GM23248 (cell line): ENCODE data around the gene PGPEP1. TPM values are rescaled to one million over a fixed set of nuclear protein-coding genes. Genes with fewer than 3 reads are reported as not detected.

Source experiments
- DNase-seq: peaks from one replicate; pipeline ENCODE4 v3.0.0-alpha.2; 2015
- H2AFZ ChIP-seq: fragments of 200-600 bp; sonication (generic); 2 replicates; pipeline ENCODE4 v1.6.1; 2016; ENCODE audit warnings: antibody characterized with exemption
- H3F3A ChIP-seq: fragments of 200-600 bp; sonication (generic); 2 replicates; pipeline ENCODE4 v1.6.1; 2016; ENCODE audit warnings: mild to moderate bottlenecking, antibody characterized with exemption, mixed run types; ENCODE audit not compliant: insufficient read depth
- H3K27ac ChIP-seq: fragments of 200-600 bp; sonication (generic); 2 replicates; pipeline ENCODE4 v1.5.1; 2016; ENCODE audit warnings: mild to moderate bottlenecking
- H3K27me3 ChIP-seq: fragments of 200-600 bp; sonication (generic); replicated peaks from 2 replicates; pipeline ENCODE4 v1.6.1; 2016; ENCODE audit warnings: mild to moderate bottlenecking; ENCODE audit not compliant: insufficient read depth
- H3K36me3 ChIP-seq: fragments of 200-600 bp; sonication (generic); 2 replicates; pipeline ENCODE4 v1.6.1; 2016; ENCODE audit warnings: low read depth, mild to moderate bottlenecking
- H3K4me1 ChIP-seq: fragments of 200-600 bp; sonication (generic); 2 replicates; pipeline ENCODE4 v1.6.1; 2016; ENCODE audit warnings: mild to moderate bottlenecking; ENCODE audit not compliant: insufficient read depth
- H3K4me2 ChIP-seq: fragments of 200-600 bp; sonication (generic); one replicate; pipeline ENCODE4 v1.6.1; 2016; ENCODE audit warnings: mild to moderate bottlenecking; ENCODE audit not compliant: unreplicated experiment
- H3K4me3 ChIP-seq: fragments of 200-600 bp; sonication (generic); 2 replicates; pipeline ENCODE4 v1.5.1; 2016; ENCODE audit warnings: mild to moderate bottlenecking
- H3K79me2 ChIP-seq: fragments of 200-600 bp; sonication (generic); 2 replicates; pipeline ENCODE4 v1.6.1; 2016; ENCODE audit warnings: mild to moderate bottlenecking; ENCODE audit not compliant: insufficient read depth
- H3K9ac ChIP-seq: fragments of 200-600 bp; sonication (generic); 2 replicates; pipeline ENCODE4 v1.6.1; 2016; ENCODE audit warnings: mild to moderate bottlenecking
- H3K9me2 ChIP-seq: fragments of 200-600 bp; sonication (generic); 2 replicates; pipeline ENCODE4 v1.6.1; 2016; ENCODE audit warnings: mixed run types, mild to moderate bottlenecking, moderate library complexity; ENCODE audit not compliant: insufficient read depth
- H3K9me3 ChIP-seq: fragments of 200-600 bp; sonication (generic); one replicate; pipeline ENCODE4 v1.6.1; 2017; ENCODE audit warnings: low read depth
- H4K20me1 ChIP-seq: fragments of 200-600 bp; sonication (generic); 2 replicates; pipeline ENCODE4 v1.6.0; 2016; ENCODE audit not compliant: insufficient read depth
- EZH2 ChIP-seq: fragments of 200-600 bp; sonication (generic); IDR thresholded peaks from 2 replicates; pipeline ENCODE4 v1.6.1; 2018; ENCODE audit warnings: antibody characterized with exemption, mild to moderate bottlenecking; ENCODE audit not compliant: insufficient read depth, poor library complexity, severe bottlenecking
- EZH2phosphoT487 ChIP-seq: fragments of 200-600 bp; sonication (generic); IDR thresholded peaks from 2 replicates; pipeline ENCODE4 v1.6.1; 2018; ENCODE audit warnings: antibody characterized with exemption, moderate library complexity, mild to moderate bottlenecking, low read depth; ENCODE audit not compliant: insufficient read depth
- WGBS, 2 experiments: methylation state at CpG; one replicate each; pipeline ENCODE4 v1.1.6; 2015 to 2017; ENCODE audit warnings: low lambda C conversion rate in 2 of 2, low coverage in 1 of 2; ENCODE audit errors: missing lambda C conversion rate in 2 of 2; 5-methylcytosine and 5-hydroxymethylcytosine counted together
- in situ Hi-C: fragments of 300-500 bp; cut with MboI; formaldehyde crosslinking; loops from 2 replicates; pipeline ENCODE4 v1.15.0; 2020
- polyA plus RNA-seq: library from polyadenylated mRNA; unstranded; fragments of >200 nt; fragmentation: Nextera tagmentation; extraction: Ambion mirVana; gene quantifications from 2 replicates; pipeline ENCODE4 v1.2.1, GENCODE V29; 2016
- total RNA-seq: library from RNA; depleted of rRNA; stranded (reverse); fragments of >200 nt; shearing (Covaris generic); gene quantifications from 2 replicates; pipeline ENCODE4 v1.2.3, GENCODE V29; 2014

The PGPEP1 gene
- total and polyA plus RNA-seq, 2 experiments from 2014 or later: 12.0 to 14.5 TPM

DNA sequence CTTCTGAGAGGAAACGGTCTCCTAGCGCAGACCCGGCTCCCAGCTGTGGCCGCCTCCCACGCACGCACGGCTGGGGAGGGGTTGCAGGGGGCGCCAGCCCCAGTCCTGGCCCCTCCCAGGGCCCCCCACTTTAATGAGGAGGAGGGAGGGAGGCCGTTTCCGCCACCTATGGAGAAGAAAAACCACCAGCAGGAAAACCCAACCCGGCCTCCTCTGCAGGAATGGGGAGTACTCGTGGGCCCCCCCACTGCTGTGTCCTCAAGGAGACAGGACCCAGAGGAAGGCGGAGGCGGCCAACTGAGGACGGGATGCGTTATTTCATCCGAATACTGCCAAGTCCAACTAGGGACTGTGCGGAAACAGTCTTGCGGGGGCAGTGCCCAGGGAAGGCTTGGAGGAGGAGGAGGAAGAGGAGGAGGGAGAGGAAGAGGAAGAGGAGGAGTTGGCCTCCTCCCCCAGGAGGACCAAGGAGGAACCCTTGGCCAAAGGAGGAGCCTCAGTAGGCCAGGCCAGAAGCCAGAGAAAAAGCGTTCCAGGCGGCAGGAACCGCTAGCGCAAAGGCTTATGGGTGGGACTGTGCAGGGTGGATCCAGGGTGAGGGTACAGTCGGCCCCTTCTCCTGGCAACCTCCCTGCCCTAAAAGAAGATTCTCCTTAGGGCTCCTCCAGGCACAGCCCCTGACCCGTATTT lies 74.9 kb downstream of the PGPEP1 start:
- H2AFZ ChIP-seq: peak overlapping the region; percentile 67
- peaks cover 27% of the 10 kb centered on the region for H3F3A ChIP-seq
- no peaks in the 10 kb centered on the region for H3K27me3 ChIP-seq
- peak overlapping the region; percentile 76 for H3K4me2 ChIP-seq
- DNase-seq: peak; percentile 88
- H3K9me2 ChIP-seq: no peaks in the 10 kb centered on the region
- TF ChIP-seq EZH2: no peak
- no peak for TF ChIP-seq EZH2phosphoT487
- H3K9me3 ChIP-seq: no peaks in the 10 kb centered on the region
- peak overlapping the region; percentile 100 for H3K27ac ChIP-seq
- peaks cover 10% of the 10 kb centered on the region for H3K79me2 ChIP-seq
- 2 to 4% methylated on average over 20 to 25 of the region's 25 CpGs for WGBS, 2 experiments
- peaks cover 42% of the 10 kb centered on the region for H3K4me1 ChIP-seq
- peak overlapping the region; percentile 94 for H3K9ac ChIP-seq
- H3K36me3 ChIP-seq: no peaks in the 10 kb centered on the region
- in situ Hi-C loops: no loop called here
- peak overlapping the region; percentile 67 for H3K4me3 ChIP-seq
- no peaks in the 10 kb centered on the region for H4K20me1 ChIP-seq

DNA sequence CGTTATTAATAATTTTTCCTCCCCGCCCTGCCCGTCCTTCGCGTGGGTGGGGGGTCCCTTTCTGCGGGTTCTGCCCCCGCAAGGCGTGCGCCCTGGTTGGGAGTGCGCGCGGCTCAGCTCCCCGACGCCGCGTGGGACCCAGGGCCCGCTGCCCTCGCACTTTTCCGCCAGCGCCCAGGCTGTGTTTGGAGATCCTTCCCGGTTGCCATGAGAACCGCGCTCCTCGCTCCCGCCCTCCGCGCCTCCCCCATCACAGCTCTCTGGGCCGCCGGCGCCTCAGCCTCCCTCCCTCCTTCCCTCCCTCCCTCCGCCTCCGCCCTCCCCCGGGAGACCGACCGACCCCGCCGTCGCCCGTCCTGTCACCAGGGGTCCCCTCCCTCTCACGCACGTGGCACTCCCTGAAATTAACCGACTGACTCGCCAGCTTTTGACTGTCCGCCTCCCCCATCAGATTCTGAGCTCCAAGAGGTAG lies 76.4 kb downstream of the PGPEP1 start:
- Histone ChIP-seq H3K4me3 (peak overlapping the region; percentile 52), H3K9me2 (no peaks in the 10 kb centered on the region), H3K79me2 (peaks cover 24% of the 10 kb centered on the region), H3K36me3 (no peaks in the 10 kb centered on the region), H3K4me1 (peaks cover 52% of the 10 kb centered on the region), H4K20me1 (no peaks in the 10 kb centered on the region), H3K4me2 (peak overlapping the region; percentile 74), H3K27me3 (no peaks in the 10 kb centered on the region), H3K9ac (peak overlapping the region; percentile 94), H2AFZ (peak overlapping the region; percentile 67), H3K9me3 (no peaks in the 10 kb centered on the region), H3K27ac (peak overlapping the region; percentile 100), H3F3A (peaks cover 27% of the 10 kb centered on the region)
- TF ChIP-seq EZH2: no peak
- TF ChIP-seq EZH2phosphoT487: no peak
- 1% methylated on average over 26 to 44 of the region's 44 CpGs for WGBS, 2 experiments
- in situ Hi-C loops: no loop called here
- peak; percentile 98 for DNase-seq

DNA sequence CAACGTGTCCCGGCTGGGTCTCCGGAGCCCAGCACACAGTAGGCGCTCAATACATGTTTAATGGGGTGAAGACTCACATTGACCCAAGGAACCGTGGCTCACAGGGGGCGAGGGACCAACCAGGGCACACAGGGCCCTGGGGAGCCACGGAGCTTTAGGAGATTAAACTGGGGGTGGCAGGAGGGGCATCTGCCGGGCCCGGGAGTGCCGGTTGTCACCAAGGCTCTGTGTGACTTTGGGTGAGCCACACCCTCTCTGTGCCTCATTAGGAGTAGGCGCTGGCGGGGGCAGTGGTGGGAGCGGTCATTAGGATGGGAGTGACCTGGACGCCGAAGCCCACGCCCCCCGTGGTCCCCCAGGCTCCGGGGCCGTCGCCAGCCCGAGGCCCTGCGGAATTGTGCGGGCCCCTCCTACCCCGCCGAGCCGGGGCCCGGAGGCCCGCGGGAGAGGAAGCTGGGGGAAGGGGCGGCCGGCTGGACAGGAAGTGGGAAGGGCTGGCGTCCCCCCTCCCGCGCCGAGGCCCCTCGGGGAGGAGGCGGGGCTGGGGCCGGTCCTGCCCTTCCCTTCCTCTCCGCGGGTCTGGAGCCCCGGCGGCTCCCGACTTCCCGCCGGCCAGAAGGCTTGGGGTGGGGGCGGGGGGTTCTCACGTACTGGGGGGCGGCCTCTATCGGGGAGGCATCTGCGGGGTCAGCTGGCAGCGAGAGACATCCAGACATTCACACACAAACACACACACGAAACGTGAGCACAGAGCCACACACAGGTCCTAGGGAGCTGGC lies 77.0 kb downstream of the PGPEP1 start:
- DNase-seq: peak; percentile 82
- Histone ChIP-seq H4K20me1 (no peaks in the 10 kb centered on the region), H3K27ac (peak overlapping the region; percentile 100), H3K4me2 (peak overlapping the region; percentile 74), H3K27me3 (no peaks in the 10 kb centered on the region), H3K9ac (peak overlapping the region; percentile 94), H3K9me3 (no peaks in the 10 kb centered on the region), H2AFZ (peak overlapping the region; percentile 67), H3K36me3 (no peaks in the 10 kb centered on the region), H3K4me1 (peaks cover 52% of the 10 kb centered on the region), H3K4me3 (peak overlapping the region; percentile 52), H3K9me2 (no peaks in the 10 kb centered on the region), H3K79me2 (peaks cover 31% of the 10 kb centered on the region), H3F3A (peaks cover 27% of the 10 kb centered on the region)
- TF ChIP-seq EZH2 (no peak), EZH2phosphoT487 (no peak)
- WGBS, 2 experiments: 1 to 2% methylated on average over 31 to 33 of the region's 53 CpGs
- in situ Hi-C loops: no loop called here

DNA sequence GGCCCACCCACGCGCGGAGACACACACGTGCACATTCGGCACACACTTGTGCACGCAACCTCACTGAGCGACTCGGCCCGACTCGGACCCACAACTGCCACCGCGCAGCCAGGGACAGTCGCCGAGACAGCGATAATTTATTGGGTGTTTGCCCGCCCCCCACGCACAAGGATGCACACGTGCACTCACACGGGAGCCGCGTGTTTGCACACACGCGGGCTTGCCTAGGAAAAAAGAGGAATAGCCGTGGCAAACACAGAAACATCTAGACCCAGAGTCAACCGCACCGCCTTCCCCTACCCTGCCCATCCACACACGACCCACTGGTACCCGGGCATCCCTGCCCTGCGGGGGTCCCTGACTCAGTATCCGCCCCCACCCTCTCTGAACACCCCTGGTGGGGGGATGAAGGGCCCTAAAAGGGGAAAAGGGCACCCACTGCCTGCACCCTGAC lies 77.7 kb downstream of the PGPEP1 start:
- 9 to 13% methylated on average over 24 to 30 of the region's 30 CpGs for WGBS, 2 experiments
- Histone ChIP-seq H3F3A (peaks cover 27% of the 10 kb centered on the region), H3K27me3 (no peaks in the 10 kb centered on the region), H3K9me2 (no peaks in the 10 kb centered on the region), H3K27ac (peak overlapping the region; percentile 100), H3K9ac (peak overlapping the region; percentile 94), H2AFZ (peak overlapping the region; percentile 75), H3K4me1 (peaks cover 52% of the 10 kb centered on the region), H3K4me2 (peak overlapping the region; percentile 80), H3K4me3 (peak overlapping the region; percentile 52), H3K79me2 (peaks cover 37% of the 10 kb centered on the region), H3K36me3 (no peaks in the 10 kb centered on the region), H4K20me1 (no peaks in the 10 kb centered on the region), H3K9me3 (no peaks in the 10 kb centered on the region)
- TF ChIP-seq EZH2: no peak
- TF ChIP-seq EZH2phosphoT487: no peak
- DNase-seq: peak; percentile 78
- in situ Hi-C loops: no loop called here
